Fibroblast of skin of right biceps (primary cell): ENCODE measurements around the gene SRRM3.
"Not testable (repeated sequence)": the region's sequence is repeated elsewhere in the genome, so short reads cannot be mapped to it uniquely, and the experiment has no call there.

Experiments
- DNase-seq: peaks from one replicate; pipeline ENCODE4 v3.0.0-alpha.2; 2013

The SRRM3 gene

GRCh38 chr7:76317782-76318487, 116.2 kb downstream of the SRRM3 start:
- DNase-seq, result peak; percentile 96

- peak; percentile 82 for DNase-seq
Observed at GRCh38 chr7:76318488-76319353, 117.0 kb downstream of the SRRM3 start.

GRCh38 chr7:76325092-76325491, 123.4 kb downstream of the SRRM3 start:
- no peak for DNase-seq

GRCh38 chr7:76325811-76326210, 124.1 kb downstream of the SRRM3 start:
- DNase-seq, result no peak

- DNase-seq, result no peak
Observed at GRCh38 chr7:76326646-76327233, 125.0 kb downstream of the SRRM3 start.

GRCh38 chr7:76327610-76328009, 125.9 kb downstream of the SRRM3 start:
- no peak for DNase-seq

GRCh38 chr7:76328389-76328788, 126.7 kb downstream of the SRRM3 start:
- no peak for DNase-seq

GRCh38 chr7:76329479-76329878, 127.8 kb downstream of the SRRM3 start:
- no peak for DNase-seq

GRCh38 chr7:76330261-76330660, 128.6 kb downstream of the SRRM3 start:
- no peak for DNase-seq

- DNase-seq, result no peak
Observed at GRCh38 chr7:76330673-76331072, 129.0 kb downstream of the SRRM3 start.

- no peak for DNase-seq
Observed at GRCh38 chr7:76332078-76332477, 130.4 kb downstream of the SRRM3 start.

GRCh38 chr7:76333511-76334101, 131.9 kb downstream of the SRRM3 start:
- DNase-seq, result no peak

- no peak for DNase-seq
Observed at GRCh38 chr7:76334320-76334967, 132.7 kb downstream of the SRRM3 start.

GRCh38 chr7:76335417-76335816, 133.7 kb downstream of the SRRM3 start:
- DNase-seq, result not testable (repeated sequence)

GRCh38 chr7:76336094-76336493, 134.4 kb downstream of the SRRM3 start:
- no peak for DNase-seq
